Smooth muscle cell of trachea (primary cell): ENCODE data around the gene DHX32. TPM values are rescaled to one million over a fixed set of nuclear protein-coding genes. Genes with fewer than 3 reads are reported as not detected.

ENCODE experiments used
- total RNA-seq: library from RNA; depleted of rRNA; stranded (reverse); fragments of >200 nt; gene quantifications from 2 replicates; pipeline ENCODE4 v1.2.1, GENCODE V29; 2014

Gene DHX32
- total RNA-seq = 28.9 and 34.5 TPM in 2 replicates

GRCh38 chr10:125881192-125881591, at the start of gene DHX32:
TSS of gene DHX32 (minus strand) at chr10:125881292. CDS start at chr10:125880824, 468 bp downstream.

GRCh38 chr10:125896088-125896934, 15.2 kb upstream of the DHX32 start, which contains the start of gene FANK1:
TSS of gene FANK1 (plus strand) at chr10:125896564. CDS start at chr10:125896643, 79 bp downstream.

GRCh38 chr10:125822878-125823662, 58.0 kb downstream of the DHX32 start, which contains the start of the genes BCCIP and UROS:
TSS of gene BCCIP (plus strand) at chr10:125823546. CDS start at chr10:125823558, 12 bp downstream.
TSS of gene UROS (minus strand) at chr10:125823258. CDS start at chr10:125816499, 6,759 bp downstream.

Other genes with a start within 250 kb of the DHX32 start
- gene TEX36, start 198.1 kb downstream of the DHX32 start, total RNA-seq = 0.44 TPM in 1 of 2 replicates, not detected in the other
- gene EDRF1, start 161.6 kb downstream of the DHX32 start, total RNA-seq = 21.0 and 27.9 TPM in 2 replicates
- gene MMP21, start 105.5 kb downstream of the DHX32 start, total RNA-seq = 0.17 TPM in 1 of 2 replicates, not detected in the other
- gene UROS, start 58.0 kb downstream of the DHX32 start, total RNA-seq = 65.8 and 80.7 TPM in 2 replicates
- gene BCCIP, start 57.7 kb downstream of the DHX32 start, total RNA-seq = 28.8 and 55.6 TPM in 2 replicates
- gene FANK1, start 15.3 kb upstream of the DHX32 start, total RNA-seq = 1.3 and 3.1 TPM in 2 replicates